PC-9 (cell line): ENCODE measurements around the gene MC3R.

Experiments used
- EZH2 ChIP-seq: fragments of 200-600 bp; sonication (generic); IDR thresholded peaks from 2 replicates; pipeline ENCODE4 v1.8.0; 2017; ENCODE audit warnings: antibody characterized with exemption, low read depth
- TF ChIP-seq, protein P1 (sequence below): fragments of 200-600 bp; sonication (generic); conservative IDR thresholded peaks from 2 replicates; pipeline ENCODE4 v1.6.1; 2017; ENCODE audit warnings: mixed run types, antibody characterized with exemption, mild to moderate bottlenecking, moderate library complexity

DNA sequence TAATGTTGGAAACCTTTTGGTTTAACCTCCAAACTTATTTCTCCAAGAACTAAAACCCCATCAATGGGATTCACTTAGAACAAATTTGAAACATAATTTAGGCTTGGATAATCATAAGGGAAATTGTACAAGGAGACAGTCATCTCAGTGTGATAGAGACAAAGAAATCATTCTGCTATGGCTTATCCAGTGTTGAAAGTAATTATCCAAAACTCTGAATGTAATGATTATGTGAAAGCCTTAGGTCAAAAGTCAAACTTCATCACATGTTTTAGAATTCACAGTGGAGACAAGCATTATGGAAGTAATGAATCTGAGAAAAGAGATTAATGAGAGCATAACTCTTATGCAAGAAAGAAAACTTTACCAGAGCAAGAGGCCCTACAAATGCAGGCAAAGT is 20.0 kb downstream of the MC3R start:
- TF ChIP-seq, protein P1, sequence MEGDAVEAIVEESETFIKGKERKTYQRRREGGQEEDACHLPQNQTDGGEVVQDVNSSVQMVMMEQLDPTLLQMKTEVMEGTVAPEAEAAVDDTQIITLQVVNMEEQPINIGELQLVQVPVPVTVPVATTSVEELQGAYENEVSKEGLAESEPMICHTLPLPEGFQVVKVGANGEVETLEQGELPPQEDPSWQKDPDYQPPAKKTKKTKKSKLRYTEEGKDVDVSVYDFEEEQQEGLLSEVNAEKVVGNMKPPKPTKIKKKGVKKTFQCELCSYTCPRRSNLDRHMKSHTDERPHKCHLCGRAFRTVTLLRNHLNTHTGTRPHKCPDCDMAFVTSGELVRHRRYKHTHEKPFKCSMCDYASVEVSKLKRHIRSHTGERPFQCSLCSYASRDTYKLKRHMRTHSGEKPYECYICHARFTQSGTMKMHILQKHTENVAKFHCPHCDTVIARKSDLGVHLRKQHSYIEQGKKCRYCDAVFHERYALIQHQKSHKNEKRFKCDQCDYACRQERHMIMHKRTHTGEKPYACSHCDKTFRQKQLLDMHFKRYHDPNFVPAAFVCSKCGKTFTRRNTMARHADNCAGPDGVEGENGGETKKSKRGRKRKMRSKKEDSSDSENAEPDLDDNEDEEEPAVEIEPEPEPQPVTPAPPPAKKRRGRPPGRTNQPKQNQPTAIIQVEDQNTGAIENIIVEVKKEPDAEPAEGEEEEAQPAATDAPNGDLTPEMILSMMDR: no peak
- TF ChIP-seq EZH2: no peak
